GM19452 (cell line): ENCODE measurements around the gene CDC42EP4.

Source experiments
- ATAC-seq: cut with Tn5 transposase; IDR thresholded peaks from one replicate; pipeline ENCODE4 v1.9.1; 2021; ENCODE audit not compliant: unreplicated experiment

The CDC42EP4 gene

DNA sequence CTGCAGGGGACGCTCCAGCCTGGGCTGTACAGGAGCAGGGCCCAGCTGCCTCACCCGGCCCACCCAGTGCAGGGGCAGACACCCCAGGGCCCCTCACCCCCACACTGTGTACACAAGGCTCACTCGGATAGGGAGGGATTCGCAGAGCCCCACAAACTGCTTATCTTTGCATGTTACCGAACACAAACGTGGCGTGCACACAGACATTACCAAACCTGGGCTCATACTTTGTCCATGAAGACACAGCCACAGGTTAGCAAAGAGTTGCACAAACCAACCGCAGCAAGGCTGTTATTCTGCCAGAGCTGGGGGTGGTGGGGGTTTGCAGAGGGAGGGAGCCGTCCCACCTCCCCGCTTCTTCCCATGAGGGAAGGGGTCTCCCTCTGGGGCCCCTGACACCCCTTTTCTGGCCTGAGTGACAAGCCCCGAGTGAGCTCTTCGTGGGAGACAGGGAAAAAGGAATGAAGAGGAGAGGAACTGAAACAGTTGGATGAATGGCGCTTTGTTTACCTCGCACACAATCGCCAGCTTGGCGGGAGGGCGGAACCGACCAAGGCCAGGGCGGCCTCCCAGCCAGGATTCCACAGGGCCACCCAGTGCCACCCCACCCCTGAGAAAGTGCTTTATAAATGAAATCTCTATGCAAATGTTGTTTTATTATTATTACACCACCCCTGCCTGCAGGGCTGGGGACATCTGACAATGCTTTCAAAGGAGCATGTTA lies 49.7 kb downstream of the CDC42EP4 start:
- ATAC-seq, result no peak

DNA sequence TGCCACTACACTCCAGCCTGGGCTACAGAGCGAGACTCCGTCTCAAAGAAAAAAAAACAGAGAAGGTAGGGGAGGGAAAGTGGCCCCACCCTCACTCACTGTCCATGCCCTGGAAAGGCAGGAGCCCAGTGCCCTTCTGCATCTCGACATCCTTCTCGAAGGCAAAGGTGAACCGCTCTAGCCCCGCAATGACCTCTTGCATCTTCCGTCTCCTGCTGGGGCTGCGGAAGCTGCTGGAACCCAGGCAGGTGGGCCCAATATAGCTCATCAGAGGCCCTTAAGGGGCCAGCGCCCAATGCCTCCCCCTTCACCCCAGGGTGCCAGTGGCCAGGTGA lies 50.2 kb downstream of the CDC42EP4 start, which contains the start of gene CPSF4L:
CPSF4L (minus strand) TSS at position 264 of the 335 bp plus-strand sequence; CDS start at position 202, 62 bp downstream.
- ATAC-seq, result no peak

DNA sequence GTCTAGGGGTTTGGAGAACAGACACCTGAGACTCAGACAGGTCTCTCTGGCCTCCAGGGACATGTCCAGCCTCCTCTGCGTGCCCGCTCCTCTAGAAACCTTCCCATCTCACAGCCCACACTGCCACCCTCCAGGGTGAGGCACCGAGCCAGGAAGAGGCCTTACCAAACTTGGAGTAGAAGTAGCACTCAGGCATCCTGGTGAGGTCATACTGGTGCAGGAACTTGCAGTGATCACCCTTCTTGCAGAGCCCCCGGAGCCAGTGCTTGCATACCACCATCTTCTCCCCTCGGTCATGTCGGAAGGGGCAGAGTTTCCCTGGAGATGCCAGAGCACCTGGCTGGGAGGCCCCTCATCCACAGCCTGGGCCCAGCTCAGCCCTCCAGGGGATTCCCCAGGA lies 54.3 kb downstream of the CDC42EP4 start:
- ATAC-seq, result no peak

DNA sequence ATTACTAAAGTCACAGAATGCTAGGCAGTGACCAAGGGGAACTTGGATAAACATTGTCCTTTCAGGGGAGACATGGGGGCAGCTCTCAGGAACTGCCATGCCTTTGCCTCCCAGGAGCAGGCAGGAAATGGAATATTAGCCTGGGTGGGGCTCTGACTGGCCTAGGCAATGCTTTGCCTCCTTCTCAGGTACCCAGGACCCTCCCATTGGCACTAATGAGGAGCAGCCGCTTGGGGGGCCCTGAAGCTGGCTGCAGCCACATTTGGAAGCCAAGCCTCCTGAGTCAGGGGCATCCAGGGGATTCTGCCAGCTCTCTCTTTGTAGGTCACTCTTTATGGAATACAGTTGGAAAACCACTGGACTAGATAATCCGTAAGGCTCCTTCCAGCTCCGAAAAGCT lies 55.6 kb downstream of the CDC42EP4 start:
- no peak for ATAC-seq

DNA sequence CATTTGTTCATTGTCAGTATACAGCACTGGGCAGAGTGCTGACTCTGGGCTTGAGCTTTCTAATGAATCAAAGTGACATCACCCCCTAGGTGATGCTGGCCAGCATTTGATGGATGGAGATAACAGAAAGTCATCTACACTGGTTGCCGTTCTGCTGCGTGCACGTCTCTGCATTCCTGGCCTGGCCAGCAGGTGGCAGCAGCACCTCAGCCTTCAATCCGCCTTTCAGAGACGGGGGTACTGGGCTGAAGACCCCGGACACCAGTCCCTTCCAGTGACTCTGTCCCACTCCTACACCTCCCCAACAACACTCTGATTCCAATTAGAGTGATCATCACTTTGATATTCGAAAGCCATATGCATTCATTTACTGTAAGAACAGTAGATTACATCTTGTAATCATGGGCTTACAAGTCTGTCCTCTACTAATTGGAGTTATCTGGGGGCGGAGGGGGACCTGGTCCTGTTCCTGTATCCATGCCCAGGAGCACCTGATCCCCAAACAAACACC lies 56.1 kb downstream of the CDC42EP4 start:
- ATAC-seq, result no peak

DNA sequence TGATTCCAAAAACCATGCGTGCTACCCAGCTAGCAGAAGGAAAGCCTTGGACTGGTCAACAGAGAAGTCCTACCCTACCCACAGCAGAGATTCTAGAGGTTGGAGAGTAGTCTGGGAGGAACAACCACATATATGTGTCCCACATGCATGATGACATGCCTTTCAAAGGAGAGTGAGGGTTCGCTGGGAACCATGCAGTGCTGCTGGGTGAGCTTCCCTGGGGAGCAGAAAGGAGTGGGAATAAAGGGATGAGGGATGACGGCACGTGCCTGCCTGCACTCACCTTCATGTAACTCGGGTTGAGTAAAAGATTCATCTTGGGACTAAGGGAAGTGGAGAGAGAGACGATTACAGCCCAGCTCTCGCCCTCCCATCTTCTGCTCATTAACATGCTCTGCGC lies 59.9 kb downstream of the CDC42EP4 start:
- ATAC-seq, result no peak

DNA sequence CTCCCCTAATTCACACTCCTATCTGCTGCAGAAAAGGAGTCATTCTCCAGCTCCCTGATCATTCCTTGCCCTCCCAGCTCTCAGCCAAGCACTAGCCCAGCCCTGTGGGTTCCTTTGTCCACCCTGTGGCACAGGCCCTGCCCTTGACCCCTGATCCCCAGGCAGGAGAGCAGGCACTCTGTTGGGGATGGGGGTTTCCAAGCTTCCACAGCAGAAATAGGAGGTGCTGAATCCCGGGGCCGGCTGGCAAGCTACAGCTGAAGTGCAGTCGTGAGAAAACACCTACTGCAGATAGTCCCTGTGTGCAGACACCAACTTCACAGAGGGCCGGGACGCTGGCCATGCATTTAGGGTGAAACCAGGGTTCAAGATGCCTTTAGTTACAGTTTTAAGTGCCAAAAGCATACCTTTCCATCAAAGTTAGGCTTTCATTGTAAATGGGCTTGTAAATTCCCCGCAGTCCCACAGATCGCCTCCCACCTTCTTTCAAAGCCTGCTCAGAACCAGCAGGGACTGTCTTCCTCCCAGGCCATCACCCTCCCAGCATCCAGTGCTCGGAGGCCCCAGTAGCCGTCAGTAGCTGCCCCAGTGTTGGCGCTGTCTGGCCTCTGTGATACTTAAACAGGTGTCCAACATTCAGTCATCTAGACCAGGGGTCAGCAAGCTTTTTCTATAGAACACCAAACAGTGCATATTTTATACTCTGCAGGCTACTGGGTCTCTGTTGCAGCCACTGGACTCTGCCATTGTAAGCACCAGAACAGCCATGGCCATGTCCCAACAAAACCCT lies 60.8 kb downstream of the CDC42EP4 start:
- no peak for ATAC-seq

DNA sequence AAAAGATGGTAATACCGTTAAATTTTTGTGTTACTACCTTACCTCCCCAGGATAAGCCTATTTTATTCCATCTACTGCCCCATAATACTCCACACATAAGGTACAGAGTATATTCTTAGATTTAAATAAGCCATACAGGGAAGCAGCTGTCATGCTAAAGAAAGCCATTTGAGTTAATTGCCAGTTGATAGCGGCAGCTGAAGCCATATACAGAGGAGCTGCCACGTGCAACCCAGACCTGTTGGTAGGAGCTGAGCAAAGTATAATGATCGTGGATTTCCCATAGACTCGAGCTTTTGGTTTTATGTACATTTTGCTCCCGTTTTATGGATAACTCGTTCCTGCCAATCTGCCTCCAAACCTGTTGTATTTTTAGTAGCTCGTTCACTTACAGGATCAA lies 62.1 kb downstream of the CDC42EP4 start:
- ATAC-seq, result no peak

DNA sequence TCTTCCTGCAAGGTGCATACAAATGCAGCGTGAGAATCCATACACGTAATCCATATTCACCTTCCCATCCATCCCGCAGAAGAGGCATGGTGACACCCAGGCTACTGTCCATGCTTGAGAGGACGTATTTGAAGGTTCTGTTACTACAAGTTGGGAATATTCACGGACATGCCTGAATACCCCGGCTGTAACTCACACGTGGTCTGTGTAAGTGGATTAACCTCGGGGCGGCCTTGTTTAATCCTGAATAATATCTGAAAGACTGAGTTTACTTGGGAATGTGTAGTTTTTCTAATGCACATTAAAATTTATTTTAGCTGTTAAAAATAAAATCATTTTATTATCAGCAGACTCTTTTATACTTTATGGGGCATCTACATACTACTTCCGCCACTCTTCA lies 63.3 kb downstream of the CDC42EP4 start:
- no peak for ATAC-seq

DNA sequence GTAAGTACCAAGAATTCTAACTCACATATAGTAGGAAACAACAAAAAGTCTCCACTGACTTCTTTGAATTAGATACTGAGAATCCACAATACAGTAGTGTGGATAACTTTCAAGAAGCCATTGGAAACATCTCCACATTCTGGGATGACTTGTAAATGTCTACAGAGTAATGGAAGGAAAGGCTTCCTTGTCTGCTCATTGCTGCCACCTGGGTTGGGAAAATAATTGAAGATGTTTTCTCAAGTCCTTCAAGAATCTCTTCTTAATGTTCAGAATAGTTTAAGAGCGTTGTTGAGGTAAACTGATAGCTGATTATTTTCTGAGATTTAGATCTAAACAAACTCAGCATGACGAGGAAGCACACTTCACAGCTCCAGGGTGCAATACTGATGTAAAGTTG lies 64.1 kb downstream of the CDC42EP4 start:
- ATAC-seq, result no peak

DNA sequence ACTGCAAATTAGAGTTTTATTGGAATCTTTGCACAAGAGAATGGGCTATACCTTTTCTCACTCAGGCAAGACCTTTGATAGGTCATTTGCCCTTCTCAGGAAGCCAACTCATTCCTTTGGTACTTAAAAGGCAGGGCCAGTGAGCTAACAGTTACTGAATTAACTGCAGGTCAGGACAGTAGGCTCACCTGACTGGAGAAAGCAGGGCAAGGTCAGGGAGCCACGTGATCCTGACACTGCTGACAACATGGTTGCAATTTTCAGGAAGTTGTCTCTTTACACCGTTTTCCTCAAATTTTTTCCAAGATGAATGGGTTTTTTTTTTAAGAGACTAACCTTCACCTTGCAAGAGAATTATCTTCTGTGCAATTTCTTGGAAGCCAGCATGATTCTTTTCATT lies 71.2 kb downstream of the CDC42EP4 start:
- ATAC-seq, result no peak

DNA sequence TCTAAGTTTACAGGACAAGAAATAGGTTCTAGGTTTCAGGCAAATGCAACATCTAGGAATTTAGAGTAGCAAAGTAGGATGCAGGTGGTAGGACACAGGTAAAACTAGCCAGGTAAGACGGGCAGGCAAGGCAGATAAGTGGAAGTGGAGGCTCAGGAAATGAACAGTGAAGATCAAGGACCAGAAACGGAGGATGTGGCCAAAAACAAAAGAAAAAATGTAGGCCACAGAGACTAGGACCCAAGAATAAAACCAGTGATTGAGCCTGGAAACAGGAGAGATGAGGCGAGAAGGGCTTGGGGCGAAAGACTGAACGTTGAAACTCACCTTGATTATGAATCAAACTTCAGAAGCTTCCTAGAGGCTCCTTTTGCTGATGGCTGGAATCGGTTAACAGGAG lies 74.1 kb downstream of the CDC42EP4 start:
- ATAC-seq, result no peak

DNA sequence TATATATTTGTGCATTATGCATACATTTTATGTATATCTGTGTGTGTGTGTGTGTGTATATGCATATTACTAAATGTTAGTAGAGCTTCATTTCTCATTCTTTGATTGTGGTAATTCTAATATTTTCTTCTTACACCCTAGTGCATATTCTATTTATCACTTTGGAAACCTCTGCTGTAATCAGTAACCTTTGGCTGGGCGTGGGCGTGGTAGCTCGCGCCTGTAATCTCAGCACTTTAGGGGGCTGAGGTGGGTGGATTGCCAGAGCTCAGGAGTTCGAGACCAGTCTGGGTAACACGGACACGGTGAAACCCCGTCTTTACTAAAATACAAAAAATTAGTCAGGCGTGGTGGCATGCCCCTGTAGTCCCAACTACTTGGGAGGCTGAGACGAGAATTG lies 77.1 kb downstream of the CDC42EP4 start:
- ATAC-seq, result no peak
